SK-N-SH treated with all-trans-retinoic acid at 6 μM for 48 hours (cell line): ENCODE results near the gene HMX3.

Source experiments
- CSDC2 ChIP-seq: fragments of 250-450 bp; sonication (Bioruptor Pico); IDR thresholded peaks from 2 replicates; pipeline ENCODE4 v1.5.0; 2020; ENCODE audit warnings: mild to moderate bottlenecking, moderate library complexity
- ESRRG ChIP-seq: fragments of 250-450 bp; sonication (Bioruptor Pico); IDR thresholded peaks from 2 replicates; pipeline ENCODE4 v1.6.1; 2021; ENCODE audit warnings: mild to moderate bottlenecking
- OSR1 ChIP-seq: fragments of 250-450 bp; sonication (Bioruptor Pico); IDR thresholded peaks from 2 replicates; pipeline ENCODE4 v1.8.0; 2022; ENCODE audit warnings: moderate library complexity, mild to moderate bottlenecking, inconsistent platforms
- ZC3H10 ChIP-seq: fragments of 250-450 bp; sonication (Bioruptor Pico); IDR thresholded peaks from 2 replicates; pipeline ENCODE4 v1.5.1; 2021; ENCODE audit warnings: mild to moderate bottlenecking, moderate library complexity
- ZFP30 ChIP-seq: fragments of 450-650 bp; formaldehyde crosslinking; IDR thresholded peaks from 2 replicates; pipeline ENCODE4 v1.5.0; 2022; ENCODE audit warnings: mild to moderate bottlenecking, moderate library complexity
- TF ChIP-seq, protein P1 (sequence below): fragments of 250-450 bp; sonication (Bioruptor Pico); IDR thresholded peaks from 2 replicates; pipeline ENCODE4 v1.5.1; 2021; ENCODE audit warnings: mild to moderate bottlenecking, moderate library complexity

GRCh38 chr10:123139521-123140163, 3.9 kb downstream of the HMX3 start:
- no peak for TF ChIP-seq ZFP30 (CRISPR knock-in tag)
- no peak for TF ChIP-seq ZC3H10 (CRISPR knock-in tag)
- no peak for TF ChIP-seq OSR1 (CRISPR knock-in tag)
- TF ChIP-seq, protein P1, sequence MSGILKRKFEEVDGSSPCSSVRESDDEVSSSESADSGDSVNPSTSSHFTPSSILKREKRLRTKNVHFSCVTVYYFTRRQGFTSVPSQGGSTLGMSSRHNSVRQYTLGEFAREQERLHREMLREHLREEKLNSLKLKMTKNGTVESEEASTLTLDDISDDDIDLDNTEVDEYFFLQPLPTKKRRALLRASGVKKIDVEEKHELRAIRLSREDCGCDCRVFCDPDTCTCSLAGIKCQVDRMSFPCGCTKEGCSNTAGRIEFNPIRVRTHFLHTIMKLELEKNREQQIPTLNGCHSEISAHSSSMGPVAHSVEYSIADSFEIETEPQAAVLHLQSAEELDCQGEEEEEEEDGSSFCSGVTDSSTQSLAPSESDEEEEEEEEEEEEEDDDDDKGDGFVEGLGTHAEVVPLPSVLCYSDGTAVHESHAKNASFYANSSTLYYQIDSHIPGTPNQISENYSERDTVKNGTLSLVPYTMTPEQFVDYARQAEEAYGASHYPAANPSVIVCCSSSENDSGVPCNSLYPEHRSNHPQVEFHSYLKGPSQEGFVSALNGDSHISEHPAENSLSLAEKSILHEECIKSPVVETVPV (CRISPR knock-in tag): no peak
- no peak for TF ChIP-seq CSDC2
- TF ChIP-seq ESRRG (CRISPR knock-in tag): no peak
